Measurements from ENCODE around the gene LRRIQ1. TPM values are rescaled to one million over a fixed set of nuclear protein-coding genes. Genes with fewer than 3 reads are reported as not detected.
A peak's percentile ranks its signal among the peaks of the same experiment; 100 is the strongest.

The LRRIQ1 gene
- polyA plus RNA-seq, 4 donors: 28.4 to 49.5 (median 43.1) TPM

- DNase-seq (ENCODE audit: low read depth in 4 of 4, low spot score in 3 of 4): no peak
Observed at GRCh38 chr12:85043829-85044228, 7.7 kb downstream of the LRRIQ1 start.

GRCh38 chr12:85057370-85057963 lies 21.3 kb downstream of the LRRIQ1 start:
- DNase-seq (ENCODE audit: low read depth in 4 of 4, low spot score in 3 of 4): no peak

- no peak for DNase-seq (ENCODE audit: low read depth in 4 of 4, low spot score in 3 of 4)
Observed at GRCh38 chr12:85058339-85058738, 22.2 kb downstream of the LRRIQ1 start.

GRCh38 chr12:85059594-85059993 lies 23.4 kb downstream of the LRRIQ1 start:
- no peak for DNase-seq (ENCODE audit: low read depth in 4 of 4, low spot score in 3 of 4)

- DNase-seq (ENCODE audit: low read depth in 4 of 4, low spot score in 3 of 4): no peak
Observed at GRCh38 chr12:85060916-85061315, 24.8 kb downstream of the LRRIQ1 start.

GRCh38 chr12:85065837-85066482 lies 29.8 kb downstream of the LRRIQ1 start:
- DNase-seq (ENCODE audit: low read depth in 4 of 4, low spot score in 3 of 4): no peak

- DNase-seq (ENCODE audit: low read depth in 4 of 4, low spot score in 3 of 4): no peak
Observed at GRCh38 chr12:85072826-85073225, 36.7 kb downstream of the LRRIQ1 start.

GRCh38 chr12:85076688-85077430 lies 40.7 kb downstream of the LRRIQ1 start:
- peak; percentile 10 to 43 (median 41) for DNase-seq (ENCODE audit: low read depth in 4 of 4, low spot score in 3 of 4)

- no peak for DNase-seq (ENCODE audit: low read depth in 4 of 4, low spot score in 3 of 4)
Observed at GRCh38 chr12:85085066-85085465, 48.9 kb downstream of the LRRIQ1 start.

- no peak for DNase-seq (ENCODE audit: low read depth in 4 of 4, low spot score in 3 of 4)
Observed at GRCh38 chr12:85089792-85090191, 53.6 kb downstream of the LRRIQ1 start.

GRCh38 chr12:85092814-85093370 lies 56.7 kb downstream of the LRRIQ1 start:
- DNase-seq (ENCODE audit: low read depth in 4 of 4, low spot score in 3 of 4): no peak

- DNase-seq (ENCODE audit: low read depth in 4 of 4, low spot score in 3 of 4): no peak
Observed at GRCh38 chr12:85095501-85095900, 59.4 kb downstream of the LRRIQ1 start.

GRCh38 chr12:85130646-85131045 lies 94.5 kb downstream of the LRRIQ1 start:
- no peak for DNase-seq (ENCODE audit: low read depth in 4 of 4, low spot score in 3 of 4)

- no peak for DNase-seq (ENCODE audit: low read depth in 4 of 4, low spot score in 3 of 4)
Observed at GRCh38 chr12:85138833-85139232, 102.7 kb downstream of the LRRIQ1 start.

GRCh38 chr12:85147331-85147730 lies 111.2 kb downstream of the LRRIQ1 start:
- no peak for DNase-seq (ENCODE audit: low read depth in 4 of 4, low spot score in 3 of 4)

GRCh38 chr12:85152311-85152729 lies 116.2 kb downstream of the LRRIQ1 start:
- DNase-seq (ENCODE audit: low read depth in 4 of 4, low spot score in 3 of 4): peak in 3 of 4 donors; percentile 64 to 69 (median 67)

GRCh38 chr12:85155791-85156190 lies 119.6 kb downstream of the LRRIQ1 start:
- no peak for DNase-seq (ENCODE audit: low read depth in 4 of 4, low spot score in 3 of 4)

GRCh38 chr12:85156569-85156968 lies 120.4 kb downstream of the LRRIQ1 start:
- no peak for DNase-seq (ENCODE audit: low read depth in 4 of 4, low spot score in 3 of 4)

GRCh38 chr12:85157035-85157603 lies 121.0 kb downstream of the LRRIQ1 start:
- no peak for DNase-seq (ENCODE audit: low read depth in 4 of 4, low spot score in 3 of 4)

GRCh38 chr12:85163752-85164321 lies 127.7 kb downstream of the LRRIQ1 start:
- no peak for DNase-seq (ENCODE audit: low read depth in 4 of 4, low spot score in 3 of 4)

Data from right renal pelvis (tissue), 4 donors.